K562 (cell line): ENCODE data around the gene TRMT2A. TPM values are rescaled to one million over a fixed set of nuclear protein-coding genes. Genes with fewer than 3 reads are reported as not detected.

Experiments
- ATF1 ChIP-seq, 2 experiments: fragments of 450-650 bp in 1 of 2; IDR thresholded peaks; 2 replicates each; pipeline ENCODE4 v1.6.1; 2016; ENCODE audit warnings: missing compliant biosample characterization in 1 of 2, missing genetic modification characterization in 1 of 2
- BHLHE40 ChIP-seq: IDR thresholded peaks from 2 replicates; pipeline ENCODE4 v1.6.1; 2011; ENCODE audit warnings: low read length, improper control_type of control experiment
- CBX3 ChIP-seq, 2 experiments: IDR thresholded peaks; 1 replicate in 1 of 2; 2 replicates in 1 of 2; pipeline ENCODE4 v1.6.1; 2012; ENCODE audit warnings: inconsistent platforms in 2 of 2, low read length in 2 of 2, borderline replicate concordance in 1 of 2, control low read depth in 1 of 2
- FOSL1 ChIP-seq: fragments of 200-800 bp; sonication (Bioruptor generic); conservative IDR thresholded peaks from 2 replicates; pipeline ENCODE4 v1.6.1; 2016; ENCODE audit warnings: missing genetic modification characterization, missing compliant biosample characterization
- HNRNPK ChIP-seq: fragments of 200-400 bp; formaldehyde crosslinking; IDR thresholded peaks from one replicate; pipeline ENCODE4 v1.6.1; 2018; ENCODE audit warnings: mild to moderate bottlenecking, low read depth, low read length; ENCODE audit not compliant: poor library complexity, severe bottlenecking
- IRF2 ChIP-seq: sonication (generic); formaldehyde crosslinking; IDR thresholded peaks from 2 replicates; pipeline ENCODE4 v1.8.1; 2022; ENCODE audit warnings: mild to moderate bottlenecking, missing genetic modification reagents
- MCM5 ChIP-seq: fragments of 450-650 bp; IDR thresholded peaks from 2 replicates; pipeline ENCODE4 v1.6.1; 2016; ENCODE audit warnings: low read depth
- NFE2 ChIP-seq: IDR thresholded peaks from 2 replicates; pipeline ENCODE4 v1.6.1; 2014; ENCODE audit warnings: antibody characterized with exemption, low read depth
- OTX1 ChIP-seq: fragments of 450-650 bp; formaldehyde crosslinking; IDR thresholded peaks from 2 replicates; pipeline ENCODE4 v1.4.0; 2022; ENCODE audit warnings: mild to moderate bottlenecking
- PYGO2 ChIP-seq: fragments of 450-650 bp; IDR thresholded peaks from 2 replicates; pipeline ENCODE4 v1.6.1; 2016; ENCODE audit warnings: mild to moderate bottlenecking, missing genetic modification characterization, moderate library complexity, missing compliant biosample characterization
- ZBTB7A ChIP-seq: IDR thresholded peaks from 2 replicates; pipeline ENCODE4 v1.6.1; 2011; ENCODE audit warnings: low read depth, mild to moderate bottlenecking, low read length, moderate library complexity, borderline replicate concordance; ENCODE audit not compliant: control insufficient read depth
- ZFP30 ChIP-seq: fragments of 250-450 bp; sonication (Bioruptor Pico); IDR thresholded peaks from 2 replicates; pipeline ENCODE4 v1.8.0; 2022; ENCODE audit warnings: moderate library complexity, mild to moderate bottlenecking, inconsistent platforms, borderline replicate concordance
- ZKSCAN8 ChIP-seq: fragments of 200-800 bp; sonication (Bioruptor generic); IDR thresholded peaks from 2 replicates; pipeline ENCODE4 v1.6.1; 2016; ENCODE audit warnings: missing genetic modification characterization, missing compliant biosample characterization
- ZNF217 ChIP-seq: sonication (generic); formaldehyde crosslinking; IDR thresholded peaks from 2 replicates; pipeline ENCODE4 v1.8.0; 2022; ENCODE audit warnings: mild to moderate bottlenecking, missing genetic modification reagents
- polyA plus RNA-seq, 8 experiments: library from polyadenylated mRNA; depleted of rRNA in 4 of 8; stranded (reverse) in 5 of 8; unstranded in 3 of 8; fragments of >200 nt; fragmentation: Nextera tagmentation in 2 of 8; fragmentation: Illumina TruSeq in 1 of 8; extraction: Ambion mirVana in 2 of 8; extraction: Trizol in 1 of 8; gene quantifications; 2 replicates each; pipeline versions ENCODE4 v1.2.1 to v1.2.3, GENCODE V29; 2011 to 2014; ENCODE audit warnings: inconsistent platforms in 1 of 8, missing spikeins in 1 of 8
- total RNA-seq, 7 experiments: library from RNA; depleted of rRNA in 6 of 7; stranded (reverse); fragments of >200 nt in 6 of 7; fragmentation: Illumina TruSeq in 2 of 7; extraction: Trizol in 2 of 7; gene quantifications; 2 replicates each; pipeline versions ENCODE4 v1.2.1 to v1.2.3, GENCODE V29; 2011 to 2021; ENCODE audit warnings: low replicate concordance in 1 of 7
- TF ChIP-seq, protein P1 (sequence below), 2 experiments: fragments of 450-650 bp in 1 of 2; IDR thresholded peaks; 2 replicates each; pipeline ENCODE4 v1.6.1; 2011 to 2017; ENCODE audit warnings: low read depth in 2 of 2, antibody characterized with exemption in 1 of 2, borderline replicate concordance in 1 of 2, low read length in 1 of 2, mild to moderate bottlenecking in 1 of 2, mixed read lengths in 1 of 2; ENCODE audit not compliant: control insufficient read depth in 1 of 2
- TF ChIP-seq, protein P2 (sequence below): fragments of 250-450 bp; sonication (Bioruptor Pico); IDR thresholded peaks from 2 replicates; pipeline ENCODE4 v1.4.0; 2020; ENCODE audit warnings: mild to moderate bottlenecking, moderate library complexity
- TF ChIP-seq, protein P3 (sequence below): fragments of 250-450 bp; sonication (Bioruptor Pico); IDR thresholded peaks from 2 replicates; pipeline ENCODE4 v1.4.0; 2020; ENCODE audit warnings: mild to moderate bottlenecking, moderate library complexity

The TRMT2A gene
- total and polyA plus RNA-seq, 9 of the 15 experiments (the other 6 are each of a cell fraction or from before 2014, with no cell fraction given): 1.6 to 265 (median 140) TPM

DNA sequence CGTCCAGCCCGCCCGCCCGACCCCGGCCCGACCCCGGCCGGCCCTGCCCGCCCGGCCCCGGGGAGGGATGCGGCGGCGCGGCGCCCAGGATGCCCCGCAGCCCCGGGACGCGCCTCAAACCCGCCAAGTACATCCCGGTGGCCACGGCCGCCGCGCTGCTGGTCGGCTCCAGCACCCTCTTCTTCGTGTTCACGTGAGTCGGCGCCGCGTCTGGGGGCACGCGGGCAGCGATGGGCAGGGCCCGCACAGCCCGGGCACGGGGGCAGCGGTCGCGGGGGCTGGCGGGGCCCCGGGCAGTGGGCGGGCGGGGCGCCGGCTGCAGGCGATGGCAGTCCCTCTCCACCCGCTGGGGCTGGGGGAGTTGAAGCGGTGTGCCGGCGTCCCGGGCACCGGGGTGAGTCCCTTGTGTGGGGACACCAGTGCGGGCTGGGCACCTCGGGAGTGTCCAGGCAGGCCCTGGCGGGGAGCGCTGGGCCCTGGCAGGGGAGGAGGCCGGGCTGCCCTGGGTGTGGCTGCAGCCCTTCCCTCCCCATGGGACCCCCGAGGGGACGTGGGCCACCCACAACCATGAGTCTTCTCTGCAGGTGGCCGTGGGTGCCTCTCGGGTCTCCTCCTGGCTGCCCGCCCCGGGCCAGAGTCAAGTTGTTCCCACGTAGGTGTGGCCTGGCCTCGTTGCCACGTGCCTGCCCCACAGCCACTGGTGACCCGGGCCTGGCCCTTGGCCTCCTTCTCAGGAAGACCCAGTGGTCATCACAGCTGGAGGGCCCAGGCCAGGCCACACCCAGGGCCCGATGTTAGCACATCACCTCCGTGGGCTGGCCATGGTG, 15.0 kb upstream of the TRMT2A start (continued):
- TF ChIP-seq, protein P1, sequence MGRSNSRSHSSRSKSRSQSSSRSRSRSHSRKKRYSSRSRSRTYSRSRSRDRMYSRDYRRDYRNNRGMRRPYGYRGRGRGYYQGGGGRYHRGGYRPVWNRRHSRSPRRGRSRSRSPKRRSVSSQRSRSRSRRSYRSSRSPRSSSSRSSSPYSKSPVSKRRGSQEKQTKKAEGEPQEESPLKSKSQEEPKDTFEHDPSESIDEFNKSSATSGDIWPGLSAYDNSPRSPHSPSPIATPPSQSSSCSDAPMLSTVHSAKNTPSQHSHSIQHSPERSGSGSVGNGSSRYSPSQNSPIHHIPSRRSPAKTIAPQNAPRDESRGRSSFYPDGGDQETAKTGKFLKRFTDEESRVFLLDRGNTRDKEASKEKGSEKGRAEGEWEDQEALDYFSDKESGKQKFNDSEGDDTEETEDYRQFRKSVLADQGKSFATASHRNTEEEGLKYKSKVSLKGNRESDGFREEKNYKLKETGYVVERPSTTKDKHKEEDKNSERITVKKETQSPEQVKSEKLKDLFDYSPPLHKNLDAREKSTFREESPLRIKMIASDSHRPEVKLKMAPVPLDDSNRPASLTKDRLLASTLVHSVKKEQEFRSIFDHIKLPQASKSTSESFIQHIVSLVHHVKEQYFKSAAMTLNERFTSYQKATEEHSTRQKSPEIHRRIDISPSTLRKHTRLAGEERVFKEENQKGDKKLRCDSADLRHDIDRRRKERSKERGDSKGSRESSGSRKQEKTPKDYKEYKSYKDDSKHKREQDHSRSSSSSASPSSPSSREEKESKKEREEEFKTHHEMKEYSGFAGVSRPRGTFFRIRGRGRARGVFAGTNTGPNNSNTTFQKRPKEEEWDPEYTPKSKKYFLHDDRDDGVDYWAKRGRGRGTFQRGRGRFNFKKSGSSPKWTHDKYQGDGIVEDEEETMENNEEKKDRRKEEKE (IDR thresholded peaks at IDR 0.05; ENCODE audit: borderline replicate concordance in 1 of 2, control insufficient read depth in 1 of 2, low read depth in 2 of 2, low read length in 1 of 2): no peak
- TF ChIP-seq IRF2 (no peak), MCM5 (no peak), ZFP30 (no peak), ZNF217 (CRISPR knock-in tag) (no peak), CBX3 (IDR thresholded peaks at IDR 0.05; ENCODE audit: borderline replicate concordance in 1 of 2, low read length in 2 of 2) (0 out of 3 replicates have a peak, but pooled peaks of 1 of the 2 experiments have one; percentile 13), BHLHE40 (peak; percentile 71), ATF1 (CRISPR knock-in tag; IDR thresholded peaks at IDR 0.05) (no peak; the same call in 1 of the 2 replicates), ATF1 (tag; IDR thresholded peaks at IDR 0.05) (peak; percentile 63), HNRNPK (no peak), ZKSCAN8 (CRISPR knock-in tag) (no peak), ZBTB7A (peak; percentile 79; the same call in 1 of the 2 replicates), OTX1 (CRISPR knock-in tag) (no peak), NFE2 (no peak), PYGO2 (tag) (no peak), FOSL1 (tag) (no peak; the same call in 1 of the 2 replicates)
- TF ChIP-seq, protein P2, sequence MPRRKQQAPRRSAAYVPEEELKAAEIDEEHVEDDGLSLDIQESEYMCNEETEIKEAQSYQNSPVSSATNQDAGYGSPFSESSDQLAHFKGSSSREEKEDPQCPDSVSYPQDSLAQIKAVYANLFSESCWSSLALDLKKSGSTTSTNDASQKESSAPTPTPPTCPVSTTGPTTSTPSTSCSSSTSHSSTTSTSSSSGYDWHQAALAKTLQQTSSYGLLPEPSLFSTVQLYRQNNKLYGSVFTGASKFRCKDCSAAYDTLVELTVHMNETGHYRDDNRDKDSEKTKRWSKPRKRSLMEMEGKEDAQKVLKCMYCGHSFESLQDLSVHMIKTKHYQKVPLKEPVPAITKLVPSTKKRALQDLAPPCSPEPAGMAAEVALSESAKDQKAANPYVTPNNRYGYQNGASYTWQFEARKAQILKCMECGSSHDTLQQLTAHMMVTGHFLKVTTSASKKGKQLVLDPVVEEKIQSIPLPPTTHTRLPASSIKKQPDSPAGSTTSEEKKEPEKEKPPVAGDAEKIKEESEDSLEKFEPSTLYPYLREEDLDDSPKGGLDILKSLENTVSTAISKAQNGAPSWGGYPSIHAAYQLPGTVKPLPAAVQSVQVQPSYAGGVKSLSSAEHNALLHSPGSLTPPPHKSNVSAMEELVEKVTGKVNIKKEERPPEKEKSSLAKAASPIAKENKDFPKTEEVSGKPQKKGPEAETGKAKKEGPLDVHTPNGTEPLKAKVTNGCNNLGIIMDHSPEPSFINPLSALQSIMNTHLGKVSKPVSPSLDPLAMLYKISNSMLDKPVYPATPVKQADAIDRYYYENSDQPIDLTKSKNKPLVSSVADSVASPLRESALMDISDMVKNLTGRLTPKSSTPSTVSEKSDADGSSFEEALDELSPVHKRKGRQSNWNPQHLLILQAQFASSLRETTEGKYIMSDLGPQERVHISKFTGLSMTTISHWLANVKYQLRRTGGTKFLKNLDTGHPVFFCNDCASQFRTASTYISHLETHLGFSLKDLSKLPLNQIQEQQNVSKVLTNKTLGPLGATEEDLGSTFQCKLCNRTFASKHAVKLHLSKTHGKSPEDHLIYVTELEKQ (CRISPR knock-in tag): no peak
- TF ChIP-seq, protein P3, sequence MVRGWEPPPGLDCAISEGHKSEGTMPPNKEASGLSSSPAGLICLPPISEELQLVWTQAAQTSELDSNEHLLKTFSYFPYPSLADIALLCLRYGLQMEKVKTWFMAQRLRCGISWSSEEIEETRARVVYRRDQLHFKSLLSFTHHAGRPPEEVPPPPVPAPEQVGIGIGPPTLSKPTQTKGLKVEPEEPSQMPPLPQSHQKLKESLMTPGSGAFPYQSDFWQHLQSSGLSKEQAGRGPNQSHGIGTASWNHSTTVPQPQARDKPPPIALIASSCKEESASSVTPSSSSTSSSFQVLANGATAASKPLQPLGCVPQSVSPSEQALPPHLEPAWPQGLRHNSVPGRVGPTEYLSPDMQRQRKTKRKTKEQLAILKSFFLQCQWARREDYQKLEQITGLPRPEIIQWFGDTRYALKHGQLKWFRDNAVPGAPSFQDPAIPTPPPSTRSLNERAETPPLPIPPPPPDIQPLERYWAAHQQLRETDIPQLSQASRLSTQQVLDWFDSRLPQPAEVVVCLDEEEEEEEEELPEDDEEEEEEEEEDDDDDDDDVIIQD (CRISPR knock-in tag): no peak; the same call in 1 of the 2 replicates
